KMS-11 (cell line): ENCODE measurements around the gene LPIN3.

Experiments used
- H2AFZ ChIP-seq: fragments of 200-600 bp; sonication (generic); 2 replicates; pipeline ENCODE4 v1.6.1; 2016; ENCODE audit warnings: antibody characterized with exemption, mixed run types, low read depth
- H3K27ac ChIP-seq: fragments of 200-600 bp; sonication (generic); 2 replicates; pipeline ENCODE4 v1.6.1; 2016; ENCODE audit warnings: mild to moderate bottlenecking, mixed run types
- H3K27me3 ChIP-seq: fragments of 200-600 bp; sonication (generic); 2 replicates; pipeline ENCODE4 v1.6.1; 2017; ENCODE audit warnings: mild to moderate bottlenecking, low read depth, mixed run types, moderate library complexity; ENCODE audit not compliant: insufficient read depth
- H3K36me3 ChIP-seq: fragments of 200-600 bp; sonication (generic); 2 replicates; pipeline ENCODE4 v1.6.1; 2017; ENCODE audit warnings: mild to moderate bottlenecking, mixed run types; ENCODE audit not compliant: insufficient read depth
- H3K4me1 ChIP-seq: fragments of 200-600 bp; sonication (generic); 2 replicates; pipeline ENCODE4 v1.6.1; 2016; ENCODE audit warnings: mild to moderate bottlenecking, low read depth, mixed run types; ENCODE audit not compliant: poor library complexity, severe bottlenecking
- H3K4me2 ChIP-seq: fragments of 200-600 bp; sonication (generic); 2 replicates; pipeline ENCODE4 v1.7.0; 2016; ENCODE audit warnings: mild to moderate bottlenecking, mixed run types
- H3K4me3 ChIP-seq: fragments of 200-600 bp; sonication (generic); IDR thresholded peaks from 2 replicates; pipeline ENCODE4 v1.6.1; 2017; ENCODE audit warnings: low read depth, low read length, mixed read lengths; ENCODE audit not compliant: insufficient read depth
- H3K79me2 ChIP-seq: fragments of 200-600 bp; sonication (generic); 2 replicates; pipeline ENCODE4 v1.6.1; 2016; ENCODE audit warnings: low read depth, mixed run types; ENCODE audit not compliant: insufficient read depth
- H3K9ac ChIP-seq: fragments of 200-600 bp; sonication (generic); 2 replicates; pipeline ENCODE4 v1.6.1; 2016; ENCODE audit warnings: mild to moderate bottlenecking, mixed run types
- H4K20me1 ChIP-seq: fragments of 200-600 bp; sonication (generic); 2 replicates; pipeline ENCODE4 v1.6.1; 2016; ENCODE audit warnings: mild to moderate bottlenecking, mixed run types; ENCODE audit not compliant: insufficient read depth
- CTCF ChIP-seq: fragments of 200-600 bp; sonication (generic); conservative IDR thresholded peaks from 2 replicates; pipeline ENCODE4 v1.6.1; 2017; ENCODE audit warnings: low read depth, mild to moderate bottlenecking, antibody characterized with exemption, low read length, moderate library complexity, mixed read lengths

Gene LPIN3

DNA sequence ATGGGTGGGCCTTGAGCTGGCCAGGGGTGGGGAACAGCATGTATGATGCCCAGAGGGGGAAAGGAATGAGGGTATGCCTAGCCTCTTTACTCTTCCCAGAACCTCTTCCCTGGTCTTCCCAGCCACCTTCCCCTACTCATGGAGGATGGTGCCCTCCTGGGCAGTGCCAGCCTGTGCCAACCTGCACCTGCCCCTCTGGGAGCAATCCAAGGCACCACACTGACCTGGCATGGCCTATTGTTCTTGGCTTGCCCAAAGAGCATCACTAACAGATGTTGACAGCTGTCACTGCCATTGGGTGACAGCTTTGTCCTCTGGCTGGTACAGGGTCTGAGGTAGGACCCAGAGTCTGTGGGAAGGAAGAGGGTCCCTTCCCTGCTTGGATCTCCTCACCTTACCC lies 12.9 kb downstream of the LPIN3 start:
- Histone ChIP-seq H3K4me2 (no peak overlapping the region), H3K9ac (no peak overlapping the region), H3K4me3 (no peak overlapping the region), H3K36me3 (no peaks in the 10 kb centered on the region), H4K20me1 (no peaks in the 10 kb centered on the region), H3K4me1 (no peaks in the 10 kb centered on the region), H3K79me2 (no peaks in the 10 kb centered on the region), H3K27me3 (no peaks in the 10 kb centered on the region), H3K27ac (no peak overlapping the region), H2AFZ (no peak overlapping the region)
- TF ChIP-seq CTCF = no peak

- Histone ChIP-seq H3K4me2 (no peak overlapping the region), H4K20me1 (no peaks in the 10 kb centered on the region), H3K9ac (no peak overlapping the region), H3K27me3 (no peaks in the 10 kb centered on the region), H3K36me3 (no peaks in the 10 kb centered on the region), H2AFZ (no peak overlapping the region), H3K27ac (no peak overlapping the region), H3K79me2 (no peaks in the 10 kb centered on the region), H3K4me1 (no peaks in the 10 kb centered on the region), H3K4me3 (no peak overlapping the region)
- TF ChIP-seq CTCF = no peak
These were observed 14.6 kb downstream of the LPIN3 start for GRCh38 chr20:41355192-41355591.

DNA sequence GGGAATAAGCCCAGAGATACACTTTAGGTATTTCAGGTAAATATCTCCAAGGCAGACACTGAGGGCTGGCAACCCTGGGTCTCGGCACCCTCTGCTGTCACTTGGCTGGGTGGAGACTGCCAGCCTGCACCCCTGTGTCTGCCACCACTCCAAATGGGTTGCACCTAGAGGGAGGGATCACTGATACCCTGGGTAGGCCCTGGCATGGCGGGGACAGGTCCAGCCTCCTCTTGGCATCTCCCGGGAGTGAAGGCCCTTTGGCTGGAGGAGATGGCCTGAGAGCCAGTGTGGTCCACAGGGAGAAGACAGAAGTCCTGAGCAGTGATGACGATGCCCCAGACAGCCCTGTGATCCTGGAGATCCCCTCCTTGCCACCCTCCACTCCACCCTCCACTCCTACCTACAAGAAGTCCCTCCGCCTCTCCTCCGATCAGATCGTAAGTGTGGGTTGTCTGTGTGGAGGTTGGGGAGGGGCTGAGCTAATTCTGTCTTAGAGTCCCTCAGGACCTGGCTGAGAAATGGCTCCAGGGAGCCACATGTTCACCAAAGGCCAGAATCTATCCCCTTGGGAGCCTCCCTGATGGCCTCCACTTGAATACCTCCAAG lies 15.1 kb downstream of the LPIN3 start:
- Histone ChIP-seq H3K4me2 (no peak overlapping the region), H3K79me2 (no peaks in the 10 kb centered on the region), H2AFZ (no peak overlapping the region), H3K27me3 (no peaks in the 10 kb centered on the region), H3K4me3 (no peak overlapping the region), H3K4me1 (no peaks in the 10 kb centered on the region), H4K20me1 (no peaks in the 10 kb centered on the region), H3K36me3 (no peaks in the 10 kb centered on the region), H3K9ac (no peak overlapping the region), H3K27ac (no peak overlapping the region)
- TF ChIP-seq CTCF = no peak

DNA sequence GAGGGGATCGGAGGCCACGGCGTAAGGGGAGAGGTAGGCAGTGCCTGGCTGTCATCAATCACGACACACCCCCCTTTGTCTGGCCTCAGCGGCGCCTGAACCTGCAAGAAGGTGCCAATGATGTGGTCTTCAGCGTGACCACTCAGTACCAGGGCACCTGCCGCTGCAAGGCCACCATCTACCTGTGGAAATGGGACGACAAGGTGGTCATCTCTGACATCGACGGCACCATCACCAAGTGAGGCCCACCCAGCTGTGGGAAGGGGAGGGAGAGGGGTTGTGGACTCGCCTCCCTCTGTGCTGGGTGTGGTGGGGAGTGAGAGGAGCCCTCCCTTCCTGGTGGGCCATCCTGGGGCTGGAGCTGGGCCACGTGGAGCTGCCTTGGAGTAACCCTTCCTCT lies 16.3 kb downstream of the LPIN3 start:
- Histone ChIP-seq H3K4me1 (no peaks in the 10 kb centered on the region), H4K20me1 (no peaks in the 10 kb centered on the region), H3K4me3 (no peak overlapping the region), H3K27me3 (no peaks in the 10 kb centered on the region), H3K4me2 (no peak overlapping the region), H3K9ac (no peak overlapping the region), H2AFZ (no peak overlapping the region), H3K36me3 (no peaks in the 10 kb centered on the region), H3K79me2 (no peaks in the 10 kb centered on the region), H3K27ac (no peak overlapping the region)
- TF ChIP-seq CTCF = no peak
